Measurements from ENCODE around the gene OTOF. TPM values are rescaled to one million over a fixed set of nuclear protein-coding genes. Genes with fewer than 3 reads are reported as not detected.
A peak's percentile ranks its signal among the peaks of the same experiment; 100 is the strongest.

Gene OTOF
- total RNA-seq, 1 donor from 2014 or later: 0.22 TPM

GRCh38 chr2:26455670-26456439, 22.1 kb downstream of the OTOF start:
- TF ChIP-seq, protein P1, sequence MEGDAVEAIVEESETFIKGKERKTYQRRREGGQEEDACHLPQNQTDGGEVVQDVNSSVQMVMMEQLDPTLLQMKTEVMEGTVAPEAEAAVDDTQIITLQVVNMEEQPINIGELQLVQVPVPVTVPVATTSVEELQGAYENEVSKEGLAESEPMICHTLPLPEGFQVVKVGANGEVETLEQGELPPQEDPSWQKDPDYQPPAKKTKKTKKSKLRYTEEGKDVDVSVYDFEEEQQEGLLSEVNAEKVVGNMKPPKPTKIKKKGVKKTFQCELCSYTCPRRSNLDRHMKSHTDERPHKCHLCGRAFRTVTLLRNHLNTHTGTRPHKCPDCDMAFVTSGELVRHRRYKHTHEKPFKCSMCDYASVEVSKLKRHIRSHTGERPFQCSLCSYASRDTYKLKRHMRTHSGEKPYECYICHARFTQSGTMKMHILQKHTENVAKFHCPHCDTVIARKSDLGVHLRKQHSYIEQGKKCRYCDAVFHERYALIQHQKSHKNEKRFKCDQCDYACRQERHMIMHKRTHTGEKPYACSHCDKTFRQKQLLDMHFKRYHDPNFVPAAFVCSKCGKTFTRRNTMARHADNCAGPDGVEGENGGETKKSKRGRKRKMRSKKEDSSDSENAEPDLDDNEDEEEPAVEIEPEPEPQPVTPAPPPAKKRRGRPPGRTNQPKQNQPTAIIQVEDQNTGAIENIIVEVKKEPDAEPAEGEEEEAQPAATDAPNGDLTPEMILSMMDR (IDR thresholded peaks at IDR 0.05; ENCODE audit: unreplicated experiment): no peak
- H3K27ac Mint-ChIP-seq: no peak overlapping the region
- no peak for DNase-seq (ENCODE audit: low spot score, unreplicated experiment)

GRCh38 chr2:26455037-26455669, 22.8 kb downstream of the OTOF start:
- Mint-ChIP-seq H3K4me3 (ENCODE audit: low read depth) (no peak overlapping the region), H3K4me1 (ENCODE audit: low read depth) (peaks cover 12% of the 10 kb centered on the region), H3K27ac (no peak overlapping the region), H3K27me3 (peaks cover 15% of the 10 kb centered on the region), H3K36me3 (ENCODE audit: insufficient read depth) (no peaks in the 10 kb centered on the region), H3K9me3 (ENCODE audit: low read depth) (peaks cover 4% of the 10 kb centered on the region)
- DNase-seq (ENCODE audit: low spot score, unreplicated experiment): no peak
- TF ChIP-seq, protein P1 (IDR thresholded peaks at IDR 0.05; ENCODE audit: unreplicated experiment): no peak

More at GRCh38 chr2:26455670-26456439, 22.1 kb downstream of the OTOF start:
- peaks cover 15% of the 10 kb centered on the region for H3K27me3 Mint-ChIP-seq
- H3K36me3 Mint-ChIP-seq (ENCODE audit: insufficient read depth): no peaks in the 10 kb centered on the region
- H3K4me1 Mint-ChIP-seq (ENCODE audit: low read depth): peaks cover 12% of the 10 kb centered on the region
- peaks cover 4% of the 10 kb centered on the region for H3K9me3 Mint-ChIP-seq (ENCODE audit: low read depth)
- no peak overlapping the region for H3K4me3 Mint-ChIP-seq (ENCODE audit: low read depth)

DNA sequence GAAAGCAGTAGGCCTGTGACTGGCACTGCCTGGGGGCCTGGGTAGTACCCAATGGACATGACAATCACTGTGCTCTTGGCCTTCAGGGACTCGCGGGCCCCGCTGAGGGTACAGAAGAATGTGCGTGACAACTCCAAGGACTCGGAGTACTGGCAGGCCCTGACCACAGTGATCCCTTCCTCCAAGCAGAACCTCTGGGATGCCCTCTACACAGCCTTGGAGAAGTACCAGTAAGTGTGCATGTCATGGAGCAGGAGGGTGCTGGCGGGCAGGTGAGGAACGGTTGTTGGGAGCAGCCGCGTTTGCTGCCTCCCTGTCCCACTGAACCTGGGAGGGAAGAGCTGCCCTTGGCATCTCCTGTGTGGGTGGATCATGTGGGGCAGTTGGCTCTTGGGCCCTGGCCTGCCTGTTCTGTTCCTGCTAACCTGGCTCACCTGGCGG, 23.3 kb downstream of the OTOF start:
- H3K36me3 Mint-ChIP-seq (ENCODE audit: insufficient read depth): no peaks in the 10 kb centered on the region
- TF ChIP-seq, protein P1 (IDR thresholded peaks at IDR 0.05; ENCODE audit: unreplicated experiment): no peak
- peak overlapping the region; percentile 23 for H3K27ac Mint-ChIP-seq
- peaks cover 4% of the 10 kb centered on the region for H3K9me3 Mint-ChIP-seq (ENCODE audit: low read depth)
- no peak for DNase-seq (ENCODE audit: low spot score, unreplicated experiment)
- H3K4me3 Mint-ChIP-seq (ENCODE audit: low read depth): no peak overlapping the region
- peaks cover 12% of the 10 kb centered on the region for H3K4me1 Mint-ChIP-seq (ENCODE audit: low read depth)
- H3K27me3 Mint-ChIP-seq: peaks cover 12% of the 10 kb centered on the region

DNA sequence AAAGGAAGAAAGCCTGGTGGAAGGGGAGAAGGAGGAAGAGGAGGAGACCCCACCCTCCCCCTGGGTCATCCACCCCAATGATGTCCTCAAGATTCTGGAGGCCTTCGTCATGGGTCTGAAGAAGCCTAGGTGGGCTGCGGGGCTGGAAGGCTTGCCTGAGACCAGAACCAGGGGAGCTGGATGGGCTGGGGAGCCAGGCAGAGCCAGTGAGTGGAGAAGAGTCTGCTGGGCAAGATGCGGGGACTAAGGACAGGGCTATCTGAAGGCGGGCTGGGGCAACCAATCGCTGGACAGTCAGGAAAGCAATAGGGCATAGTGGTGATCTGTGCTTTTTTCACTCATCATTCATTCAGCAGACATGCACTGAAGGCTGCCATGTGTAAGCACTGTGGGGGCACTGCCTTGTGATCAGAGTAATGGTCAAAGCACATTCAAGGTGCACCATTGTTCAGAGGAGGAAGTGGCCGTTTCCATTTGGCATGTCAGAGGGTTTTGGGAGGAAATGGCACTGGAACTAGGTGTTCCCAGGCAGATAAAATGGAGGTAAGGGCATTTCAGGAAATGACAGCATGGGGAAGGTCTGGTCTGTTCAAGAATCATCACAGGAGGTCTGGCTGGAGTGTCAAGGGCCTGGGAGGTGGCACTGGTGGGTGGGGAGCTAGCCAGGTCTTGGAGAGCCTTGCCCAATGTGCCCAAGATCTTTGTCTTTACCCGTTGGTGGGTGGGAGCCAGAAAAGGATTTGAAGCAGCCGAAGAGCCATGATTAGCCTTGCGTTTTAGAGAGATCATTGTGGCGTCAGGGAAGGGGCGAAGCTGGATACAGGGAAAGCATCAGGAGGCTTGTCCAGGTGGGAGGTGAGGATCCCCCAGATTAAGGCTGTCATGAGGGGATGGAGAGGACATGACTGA, 24.2 kb downstream of the OTOF start:
- no peak for DNase-seq (ENCODE audit: low spot score, unreplicated experiment)
- no peak overlapping the region for H3K4me3 Mint-ChIP-seq (ENCODE audit: low read depth)
- H3K27ac Mint-ChIP-seq: no peak overlapping the region
- H3K36me3 Mint-ChIP-seq (ENCODE audit: insufficient read depth): no peaks in the 10 kb centered on the region
- peaks cover 12% of the 10 kb centered on the region for H3K4me1 Mint-ChIP-seq (ENCODE audit: low read depth)
- peaks cover 4% of the 10 kb centered on the region for H3K9me3 Mint-ChIP-seq (ENCODE audit: low read depth)
- H3K27me3 Mint-ChIP-seq: peaks cover 15% of the 10 kb centered on the region
- TF ChIP-seq, protein P1 (IDR thresholded peaks at IDR 0.05; ENCODE audit: unreplicated experiment): no peak

DNA sequence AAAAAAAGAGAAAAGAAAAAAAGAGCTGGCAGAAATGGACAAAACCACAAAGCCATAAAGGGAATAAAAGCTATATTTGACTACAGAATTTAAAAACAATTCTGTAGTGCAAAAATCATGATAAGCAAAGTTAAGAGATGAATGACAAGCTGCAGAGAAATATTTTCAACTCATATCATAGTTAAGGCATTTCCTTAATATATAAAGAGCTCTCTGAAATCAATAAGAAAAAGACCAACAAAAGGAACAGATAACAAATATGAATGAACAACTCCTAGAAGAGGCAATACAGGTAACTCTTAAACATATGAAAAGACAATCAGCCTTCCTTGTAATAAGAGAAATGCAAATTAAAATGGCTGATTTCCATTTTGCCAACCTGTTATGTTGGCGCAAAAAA, 26.2 kb downstream of the OTOF start:
- no peak for DNase-seq (ENCODE audit: low spot score, unreplicated experiment)
- peaks cover 4% of the 10 kb centered on the region for H3K9me3 Mint-ChIP-seq (ENCODE audit: low read depth)

More for the DNA sequence above, 26.2 kb downstream of the OTOF start:
- Mint-ChIP-seq H3K27me3 (peaks cover 20% of the 10 kb centered on the region), H3K4me3 (ENCODE audit: low read depth) (no peak overlapping the region), H3K27ac (no peak overlapping the region), H3K36me3 (ENCODE audit: insufficient read depth) (no peaks in the 10 kb centered on the region), H3K4me1 (ENCODE audit: low read depth) (peaks cover 7% of the 10 kb centered on the region)
- TF ChIP-seq, protein P1 (IDR thresholded peaks at IDR 0.05; ENCODE audit: unreplicated experiment): no peak

Measured in progenitor cell of endocrine pancreas (in vitro differentiated cells).